H9 (cell line): Measurements from ENCODE around the gene MARF1. TPM values are rescaled to one million over a fixed set of nuclear protein-coding genes. Genes with fewer than 3 reads are reported as not detected.

ENCODE experiments used
- DNase-seq: peaks from one replicate; pipeline ENCODE4 v3.0.0-alpha.2; 2017
- H2AFZ ChIP-seq: one replicate; pipeline ENCODE4 v1.6.1; 2013; ENCODE audit warnings: mild to moderate bottlenecking, low read length, control low read depth, moderate library complexity
- H2AK5ac ChIP-seq: 2 replicates; pipeline ENCODE4 v1.6.1; 2013; ENCODE audit warnings: low read length, control low read depth, mixed read lengths; ENCODE audit not compliant: insufficient read length
- H2BK120ac ChIP-seq: one replicate; pipeline ENCODE4 v1.6.1; 2013; ENCODE audit warnings: low read depth, mild to moderate bottlenecking, low read length, control low read depth, inconsistent platforms; ENCODE audit not compliant: poor library complexity, severe bottlenecking
- H2BK12ac ChIP-seq: 2 replicates; pipeline ENCODE4 v1.6.1; 2013; ENCODE audit warnings: low read length, control low read depth, mixed read lengths, low read depth; ENCODE audit not compliant: insufficient read length
- H2BK15ac ChIP-seq: 2 replicates; pipeline ENCODE4 v1.6.1; 2013; ENCODE audit warnings: low read depth, low read length, control low read depth
- H2BK20ac ChIP-seq: one replicate; pipeline ENCODE4 v1.6.1; 2013; ENCODE audit warnings: low read depth, mild to moderate bottlenecking, low read length, control low read depth, inconsistent platforms; ENCODE audit not compliant: poor library complexity, severe bottlenecking
- H2BK5ac ChIP-seq: 2 replicates; pipeline ENCODE4 v1.6.1; 2013; ENCODE audit warnings: low read length, control low read depth, mixed read lengths; ENCODE audit not compliant: insufficient read length
- H3K14ac ChIP-seq: 2 replicates; pipeline ENCODE4 v1.6.1; 2013; ENCODE audit warnings: low read length, control low read depth; ENCODE audit not compliant: insufficient read depth
- H3K18ac ChIP-seq: 2 replicates; pipeline ENCODE4 v1.6.1; 2013; ENCODE audit warnings: low read depth, mild to moderate bottlenecking, mixed read lengths, low read length, control low read depth; ENCODE audit not compliant: insufficient read length
- H3K23ac ChIP-seq: 2 replicates; pipeline ENCODE4 v1.6.1; 2013; ENCODE audit warnings: low read length, control low read depth, mixed read lengths, low read depth; ENCODE audit not compliant: insufficient read length
- H3K23me2 ChIP-seq: 2 replicates; pipeline ENCODE4 v1.6.1; 2013; ENCODE audit warnings: low read depth, mild to moderate bottlenecking, mixed read lengths, low read length, control low read depth; ENCODE audit not compliant: insufficient read length, poor library complexity, severe bottlenecking
- H3K27ac ChIP-seq: 2 replicates; pipeline ENCODE4 v1.5.1; 2013; ENCODE audit warnings: low read length, control low read depth, mixed read lengths, low read depth; ENCODE audit not compliant: insufficient read length
- H3K27me3 ChIP-seq: 2 replicates; pipeline ENCODE4 v1.6.1; 2013; ENCODE audit warnings: low read length, control low read depth, inconsistent platforms; ENCODE audit not compliant: insufficient read depth
- H3K4ac ChIP-seq: 2 replicates; pipeline ENCODE4 v1.6.1; 2013; ENCODE audit warnings: low read depth, mild to moderate bottlenecking, control low read depth, inconsistent platforms, low read length, moderate library complexity
- H3K4me1 ChIP-seq: 2 replicates; pipeline ENCODE4 v1.6.1; 2013; ENCODE audit warnings: low read length, control low read depth, inconsistent platforms; ENCODE audit not compliant: insufficient read depth
- H3K4me2 ChIP-seq: 2 replicates; pipeline ENCODE4 v1.6.1; 2013; ENCODE audit warnings: low read length, control low read depth, mixed read lengths; ENCODE audit not compliant: insufficient read length, insufficient read depth
- H3K56ac ChIP-seq: 2 replicates; pipeline ENCODE4 v1.6.1; 2013; ENCODE audit warnings: low read depth, mild to moderate bottlenecking, mixed read lengths, low read length, control low read depth; ENCODE audit not compliant: insufficient read length
- H3K79me1 ChIP-seq: 2 replicates; pipeline ENCODE4 v1.6.1; 2013; ENCODE audit warnings: low read depth, mild to moderate bottlenecking, moderate library complexity, low read length, control low read depth, inconsistent platforms; ENCODE audit not compliant: insufficient read depth, poor library complexity, severe bottlenecking
- H3K79me2 ChIP-seq: 2 replicates; pipeline ENCODE4 v1.6.1; 2013; ENCODE audit warnings: low read length, control low read depth, inconsistent platforms; ENCODE audit not compliant: insufficient read depth
- H3K9ac ChIP-seq: 2 replicates; pipeline ENCODE4 v1.6.1; 2013; ENCODE audit warnings: low read length, control low read depth, mixed read lengths; ENCODE audit not compliant: insufficient read length; ENCODE audit errors: extremely low read depth
- H3K9me3 ChIP-seq: one replicate; pipeline ENCODE4 v1.6.1; 2013; ENCODE audit warnings: low read depth, low read length, inconsistent platforms; ENCODE audit not compliant: control insufficient read depth
- H3T11ph ChIP-seq: one replicate; pipeline ENCODE4 v1.6.1; 2013; ENCODE audit warnings: mild to moderate bottlenecking, low read length, control low read depth, inconsistent platforms
- H4K20me1 ChIP-seq: one replicate; pipeline ENCODE4 v1.6.1; 2013; ENCODE audit not compliant: control insufficient read depth, insufficient read length, insufficient read depth
- H4K5ac ChIP-seq: 2 replicates; pipeline ENCODE4 v1.6.1; 2013; ENCODE audit warnings: low read depth, mild to moderate bottlenecking, mixed read lengths, low read length, control low read depth; ENCODE audit not compliant: insufficient read length
- H4K8ac ChIP-seq: replicated peaks from 2 replicates; pipeline ENCODE4 v1.6.1; 2013; ENCODE audit warnings: low read length, control low read depth, mixed read lengths, low read depth; ENCODE audit not compliant: insufficient read length
- H4K91ac ChIP-seq: 2 replicates; pipeline ENCODE4 v1.6.1; 2013; ENCODE audit warnings: low read depth, mild to moderate bottlenecking, moderate library complexity, mixed read lengths, low read length, control low read depth; ENCODE audit not compliant: insufficient read length
- H3K27ac Mint-ChIP-seq, 3 experiments: 2 replicates in 2 of 3; 3 replicates in 1 of 3; pipeline ENCODE4 v1.8.0; 2020 to 2021; ENCODE audit warnings: mixed read lengths in 3 of 3, mild to moderate bottlenecking in 1 of 3, moderate library complexity in 1 of 3
- H3K27me3 Mint-ChIP-seq: 2 replicates; pipeline ENCODE4 v1.8.0; 2021; ENCODE audit warnings: low read depth, mild to moderate bottlenecking, moderate library complexity, mixed read lengths
- H3K36me3 Mint-ChIP-seq, 3 experiments: 2 replicates in 2 of 3; 3 replicates in 1 of 3; pipeline ENCODE4 v1.8.0; 2020 to 2021; ENCODE audit warnings: low read depth in 3 of 3, mixed read lengths in 3 of 3; ENCODE audit not compliant: insufficient read depth in 1 of 3
- H3K4me1 Mint-ChIP-seq, 2 experiments: 2 replicates each; pipeline ENCODE4 v1.8.0; 2020; ENCODE audit warnings: mixed read lengths in 2 of 2
- H3K4me3 Mint-ChIP-seq, 2 experiments: 2 replicates in 1 of 2; 3 replicates in 1 of 2; pipeline ENCODE4 v1.8.0; 2020 to 2021; ENCODE audit warnings: mild to moderate bottlenecking in 2 of 2, mixed read lengths in 2 of 2, moderate library complexity in 1 of 2
- H3K9me3 Mint-ChIP-seq, 2 experiments: 2 replicates in 1 of 2; 3 replicates in 1 of 2; pipeline ENCODE4 v1.8.0; 2020; ENCODE audit warnings: mild to moderate bottlenecking in 2 of 2, mixed read lengths in 2 of 2, moderate library complexity in 1 of 2
- WGBS: extraction: QIAGEN DNeasy Blood & Tissue Kit; methylation state at CpG from one replicate; pipeline ENCODE4 v1.1.7; 2013; ENCODE audit warnings: missing lambda C conversion rate, low lambda C conversion rate, mixed read lengths; ENCODE audit not compliant: insufficient read length; ENCODE audit errors: extremely low coverage; 5-methylcytosine and 5-hydroxymethylcytosine counted together
- total RNA-seq: library from RNA; stranded (reverse); gene quantifications from 2 replicates; pipeline ENCODE4 v1.2.1, GENCODE V29; 2021
- TF ChIP-seq, protein P1 (sequence below): fragments of 200-600 bp; sonication (generic); conservative IDR thresholded peaks from 3 replicates; pipeline ENCODE4 v1.8.0; 2021; ENCODE audit warnings: antibody characterized with exemption, mild to moderate bottlenecking

MARF1 gene
- total RNA-seq, 1 experiment from 2014 or later = 23.3 TPM

DNA sequence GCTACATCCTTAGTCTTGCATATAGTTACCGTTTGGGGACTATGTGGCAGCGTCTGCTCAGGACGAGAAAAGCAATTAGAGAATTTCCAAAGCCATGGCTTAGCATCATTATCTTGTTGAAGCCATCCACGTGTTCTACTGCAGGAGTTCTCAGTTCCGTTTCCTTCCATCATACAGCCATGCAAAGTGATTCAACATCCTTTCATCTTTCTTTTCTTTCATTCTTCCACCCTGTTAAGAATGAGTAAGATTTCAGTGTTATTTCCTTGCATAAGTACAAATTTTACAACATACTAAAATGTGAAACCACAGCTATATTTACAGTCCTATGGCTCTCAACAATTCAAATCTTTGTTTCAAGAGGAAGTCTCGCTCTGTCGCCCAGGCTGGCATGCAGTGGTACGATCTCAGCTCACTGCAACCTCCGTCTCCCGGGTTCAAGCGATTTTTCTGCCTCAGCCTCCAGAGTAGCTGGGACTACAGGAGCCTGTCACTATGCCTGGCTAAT, 3.8 kb downstream of the MARF1 start:
- Histone ChIP-seq H3K4ac (no peak overlapping the region), H2AFZ (no peak overlapping the region), H3K79me1 (peaks cover 3% of the 10 kb centered on the region), H3K79me2 (peaks cover 6% of the 10 kb centered on the region), H2BK5ac (no peak overlapping the region), H2BK15ac (no peak overlapping the region), H3K18ac (no peak overlapping the region), H3K9me3 (no peaks in the 10 kb centered on the region), H2BK20ac (no peak overlapping the region), H4K91ac (no peak overlapping the region), H3K23ac (no peak overlapping the region), H2AK5ac (no peak overlapping the region), H3K56ac (no peak overlapping the region), H4K5ac (no peak overlapping the region), H3K4me2 (no peak overlapping the region), H4K20me1 (no peaks in the 10 kb centered on the region), H3K14ac (no peak overlapping the region), H2BK12ac (no peak overlapping the region), H4K8ac (no peak overlapping the region), H2BK120ac (no peak overlapping the region), H3K23me2 (peaks cover 4% of the 10 kb centered on the region), H3K9ac (no peak overlapping the region), H3K27me3 (no peaks in the 10 kb centered on the region), H3K4me1 (no peaks in the 10 kb centered on the region), H3T11ph (no peak overlapping the region), H3K27ac (no peak overlapping the region)
- Mint-ChIP-seq H3K36me3 (peaks cover 17 to 45% (median 45%) of the 10 kb centered on the region in 3 experiments; a peak in 6 of 7 replicates), H3K27ac (no peak overlapping the region), H3K4me3 (no peak overlapping the region), H3K27me3 (no peaks in the 10 kb centered on the region), H3K4me1 (peaks cover 13 to 15% of the 10 kb centered on the region in 2 experiments), H3K9me3 (no peaks in the 10 kb centered on the region)
- no CpG with 5 or more reads among the region's 11 CpGs for WGBS
- TF ChIP-seq, protein P1, sequence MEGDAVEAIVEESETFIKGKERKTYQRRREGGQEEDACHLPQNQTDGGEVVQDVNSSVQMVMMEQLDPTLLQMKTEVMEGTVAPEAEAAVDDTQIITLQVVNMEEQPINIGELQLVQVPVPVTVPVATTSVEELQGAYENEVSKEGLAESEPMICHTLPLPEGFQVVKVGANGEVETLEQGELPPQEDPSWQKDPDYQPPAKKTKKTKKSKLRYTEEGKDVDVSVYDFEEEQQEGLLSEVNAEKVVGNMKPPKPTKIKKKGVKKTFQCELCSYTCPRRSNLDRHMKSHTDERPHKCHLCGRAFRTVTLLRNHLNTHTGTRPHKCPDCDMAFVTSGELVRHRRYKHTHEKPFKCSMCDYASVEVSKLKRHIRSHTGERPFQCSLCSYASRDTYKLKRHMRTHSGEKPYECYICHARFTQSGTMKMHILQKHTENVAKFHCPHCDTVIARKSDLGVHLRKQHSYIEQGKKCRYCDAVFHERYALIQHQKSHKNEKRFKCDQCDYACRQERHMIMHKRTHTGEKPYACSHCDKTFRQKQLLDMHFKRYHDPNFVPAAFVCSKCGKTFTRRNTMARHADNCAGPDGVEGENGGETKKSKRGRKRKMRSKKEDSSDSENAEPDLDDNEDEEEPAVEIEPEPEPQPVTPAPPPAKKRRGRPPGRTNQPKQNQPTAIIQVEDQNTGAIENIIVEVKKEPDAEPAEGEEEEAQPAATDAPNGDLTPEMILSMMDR = no peak
- no peak for DNase-seq
